Suppressor macrophage treated with lipopolysaccharide for 1 hour (primary cell): ENCODE measurements around the gene CDC25B.
"Not testable (repeated sequence)": the region's sequence is repeated elsewhere in the genome, so short reads cannot be mapped to it uniquely, and the experiment has no call there.

Source experiments
- DNase-seq, 3 donors: peaks; one replicate each; pipeline ENCODE4 v3.0.0-alpha.2; 2020 to 2022

The CDC25B gene

GRCh38 chr20:3840201-3840600 is 44.1 kb downstream of the CDC25B start:
- DNase-seq, result not testable (repeated sequence)

GRCh38 chr20:3842348-3842930 is 46.3 kb downstream of the CDC25B start:
- no peak for DNase-seq

DNA sequence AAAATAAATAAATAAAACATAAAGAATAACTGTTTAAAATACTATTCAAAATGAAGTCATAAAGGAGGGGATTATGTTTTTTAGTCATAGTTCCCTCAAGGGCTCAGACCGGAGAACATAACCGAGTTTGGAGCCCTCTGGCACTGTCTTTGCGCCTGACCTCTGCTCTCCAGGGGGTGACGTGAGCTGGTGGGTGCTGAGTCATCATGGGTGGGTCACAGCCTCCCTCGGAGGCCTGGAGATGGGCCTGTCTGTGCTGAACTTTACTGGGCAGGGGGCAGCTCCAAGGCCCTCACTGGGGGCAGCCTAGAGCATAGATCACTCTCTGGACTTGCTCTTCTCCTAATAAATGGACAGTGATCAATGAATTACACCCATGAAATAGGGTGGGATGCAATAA is 47.4 kb downstream of the CDC25B start:
- peak; percentile 51 to 56 (median 56) for DNase-seq

GRCh38 chr20:3843990-3844619 is 48.0 kb downstream of the CDC25B start:
- DNase-seq, result not testable (repeated sequence)

DNA sequence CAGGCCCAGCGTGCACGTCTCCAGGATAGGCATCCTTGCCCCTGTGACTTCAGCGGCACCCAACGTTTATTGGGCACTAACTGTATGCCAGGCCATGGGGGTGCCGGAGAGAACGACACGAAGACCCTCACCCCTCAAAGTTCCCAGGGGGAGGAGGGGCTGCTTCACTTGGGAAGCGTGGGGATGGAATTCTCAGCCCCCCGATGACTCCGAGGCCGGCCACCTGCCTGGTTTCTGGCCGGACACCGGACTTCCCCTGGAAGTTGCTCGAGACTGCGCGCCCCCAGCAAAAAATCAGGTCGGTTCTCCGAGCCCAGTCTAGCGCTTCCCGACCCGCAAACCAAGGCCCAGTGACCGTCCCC is 50.2 kb downstream of the CDC25B start:
- no peak for DNase-seq

DNA sequence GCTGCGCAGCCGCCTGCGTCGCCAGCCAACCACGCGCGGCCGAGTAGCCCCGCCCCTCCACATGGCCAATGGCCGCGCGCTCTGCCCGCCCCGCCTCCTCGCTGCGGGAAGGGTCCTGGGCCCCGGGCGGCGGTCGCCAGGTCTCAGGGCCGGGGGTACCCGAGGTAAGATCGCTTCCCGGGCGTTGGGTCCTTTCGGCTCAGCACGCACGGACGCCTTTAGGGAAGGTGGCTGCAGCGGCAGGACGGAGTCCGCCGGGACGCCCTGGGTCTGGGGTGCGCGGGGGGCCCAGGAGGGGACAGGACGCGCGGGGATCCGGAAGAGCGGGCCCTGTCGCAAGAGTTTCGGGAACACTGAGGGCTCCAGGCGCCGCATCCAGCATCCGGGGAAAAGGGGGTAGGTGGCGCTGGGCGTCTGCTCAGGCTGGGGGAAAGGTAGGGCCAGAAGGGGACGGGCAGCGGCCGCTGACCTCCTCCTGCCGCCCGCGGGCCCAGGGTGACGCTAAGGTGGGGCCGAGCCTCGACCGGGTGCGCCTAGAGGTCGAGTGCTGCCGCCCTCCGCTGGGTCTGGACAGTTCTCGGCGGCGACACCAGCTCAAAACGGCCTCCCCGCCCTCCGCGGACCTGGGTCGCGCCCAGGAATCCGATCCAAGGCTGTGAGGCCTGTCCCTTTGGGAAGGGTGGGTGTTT is 50.8 kb downstream of the CDC25B start, which contains the start of gene MAVS:
TSS of gene MAVS (plus strand) at position 95 of the 689 bp plus-strand sequence. CDS start 7,791 bp downstream, outside the sequence.
- peak; percentile 88 to 95 (median 92) for DNase-seq

DNA sequence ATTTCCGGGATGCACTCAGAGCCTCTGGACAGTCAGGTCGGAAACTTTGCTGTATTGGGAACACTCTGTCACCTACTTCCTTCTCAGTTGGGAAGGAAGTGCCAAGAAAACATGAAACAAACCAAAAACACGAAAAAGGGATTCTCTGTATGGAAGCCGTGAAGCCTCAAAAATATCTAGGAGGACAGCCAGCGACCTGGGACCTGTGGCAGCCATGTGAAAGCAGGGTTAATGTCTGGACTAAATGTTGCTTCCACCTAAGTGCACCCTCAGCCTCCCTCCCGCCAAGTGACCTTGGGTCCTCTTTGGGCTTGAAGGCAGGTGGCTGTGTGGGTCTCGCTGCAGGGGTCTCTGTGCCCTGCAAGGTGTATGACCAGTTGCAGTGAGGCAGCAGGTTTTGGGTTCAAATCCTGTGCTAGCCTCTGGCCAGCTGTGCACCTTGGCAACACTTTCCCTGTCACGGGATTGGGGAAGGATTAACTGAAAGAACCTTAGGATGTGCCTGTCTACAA is 51.4 kb downstream of the CDC25B start:
- no peak for DNase-seq

- DNase-seq, result no peak
These were observed 52.5 kb downstream of the CDC25B start for GRCh38 chr20:3848565-3848964.

GRCh38 chr20:3854462-3854871 is 58.4 kb downstream of the CDC25B start:
- peak in 2 of 3 donors; percentile 24 to 25 for DNase-seq
